ENCODE results near the gene CRIP1. TPM values are rescaled to one million over a fixed set of nuclear protein-coding genes. Genes with fewer than 3 reads are reported as not detected.

Gene CRIP1
- total RNA-seq, 1 experiment from 2014 or later, result 6.9 TPM

DNA sequence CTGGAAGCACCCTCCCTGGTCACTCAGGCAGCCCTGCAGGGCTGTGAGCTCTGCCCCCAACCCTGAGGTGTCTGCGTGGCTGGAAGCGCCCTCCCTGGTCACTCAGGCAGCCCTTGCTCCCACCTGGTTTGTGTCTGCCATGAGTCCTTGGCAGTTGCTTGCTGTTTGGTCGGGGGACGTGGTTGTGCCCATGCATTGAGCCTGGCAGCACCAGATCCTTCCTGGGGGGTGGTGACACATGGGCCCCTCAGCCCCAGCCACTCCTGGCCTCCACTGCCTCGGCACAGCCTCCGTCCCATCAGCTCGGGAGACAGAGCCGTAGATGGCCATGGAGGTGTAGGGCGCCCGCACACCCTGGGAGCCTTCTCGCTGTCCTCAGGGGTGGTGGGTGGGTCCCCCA, 47.5 kb upstream of the CRIP1 start:
- TF ChIP-seq, protein P1, sequence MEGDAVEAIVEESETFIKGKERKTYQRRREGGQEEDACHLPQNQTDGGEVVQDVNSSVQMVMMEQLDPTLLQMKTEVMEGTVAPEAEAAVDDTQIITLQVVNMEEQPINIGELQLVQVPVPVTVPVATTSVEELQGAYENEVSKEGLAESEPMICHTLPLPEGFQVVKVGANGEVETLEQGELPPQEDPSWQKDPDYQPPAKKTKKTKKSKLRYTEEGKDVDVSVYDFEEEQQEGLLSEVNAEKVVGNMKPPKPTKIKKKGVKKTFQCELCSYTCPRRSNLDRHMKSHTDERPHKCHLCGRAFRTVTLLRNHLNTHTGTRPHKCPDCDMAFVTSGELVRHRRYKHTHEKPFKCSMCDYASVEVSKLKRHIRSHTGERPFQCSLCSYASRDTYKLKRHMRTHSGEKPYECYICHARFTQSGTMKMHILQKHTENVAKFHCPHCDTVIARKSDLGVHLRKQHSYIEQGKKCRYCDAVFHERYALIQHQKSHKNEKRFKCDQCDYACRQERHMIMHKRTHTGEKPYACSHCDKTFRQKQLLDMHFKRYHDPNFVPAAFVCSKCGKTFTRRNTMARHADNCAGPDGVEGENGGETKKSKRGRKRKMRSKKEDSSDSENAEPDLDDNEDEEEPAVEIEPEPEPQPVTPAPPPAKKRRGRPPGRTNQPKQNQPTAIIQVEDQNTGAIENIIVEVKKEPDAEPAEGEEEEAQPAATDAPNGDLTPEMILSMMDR (conservative IDR thresholded peaks at IDR 0.05), result no peak
- DNase-seq, result no peak
- H3K23ac ChIP-seq (ENCODE audit: insufficient read length, low read depth, low read length), result no peak overlapping the region
- no peaks in the 10 kb centered on the region for H3K9me3 ChIP-seq (ENCODE audit: control insufficient read depth, low read depth, low read length)
- no peak overlapping the region for H3K27ac ChIP-seq (ENCODE audit: insufficient read length, low read depth, low read length)
- no peak overlapping the region for H3K18ac ChIP-seq (ENCODE audit: insufficient read length, low read depth, low read length)
- no peak overlapping the region for H4K8ac ChIP-seq (replicated peaks; ENCODE audit: insufficient read length, low read depth, low read length)
- no peaks in the 10 kb centered on the region for H3K9me3 Mint-ChIP-seq
- no peak overlapping the region for H2BK5ac ChIP-seq (ENCODE audit: insufficient read length, low read length)
- H3K14ac ChIP-seq (ENCODE audit: insufficient read depth, low read length), result no peak overlapping the region
- H2BK15ac ChIP-seq (ENCODE audit: low read depth, low read length), result no peak overlapping the region
- H3K27me3 Mint-ChIP-seq (ENCODE audit: low read depth), result no peaks in the 10 kb centered on the region
- H3K4me3 Mint-ChIP-seq, result no peak overlapping the region
- no peak overlapping the region for H2BK20ac ChIP-seq (ENCODE audit: low read depth, low read length, poor library complexity, severe bottlenecking)
- H3K79me2 ChIP-seq (ENCODE audit: insufficient read depth, low read length), result peaks cover 18% of the 10 kb centered on the region; the same call in 1 of the 2 replicates
- H2BK12ac ChIP-seq (ENCODE audit: insufficient read length, low read depth, low read length), result no peak overlapping the region
- H3K9ac ChIP-seq (ENCODE audit: extremely low read depth, insufficient read length, low read length), result no peak overlapping the region
- peaks cover 2% of the 10 kb centered on the region for H3K79me1 ChIP-seq (ENCODE audit: insufficient read depth, low read depth, low read length, poor library complexity, severe bottlenecking)
- H3K4me1 Mint-ChIP-seq, result peaks cover 2 to 6% of the 10 kb centered on the region in 2 experiments; a peak in 3 of 4 replicates
- WGBS (ENCODE audit: extremely low coverage, insufficient read length, low lambda C conversion rate), result no CpG with 5 or more reads among the region's 11 CpGs
- no peak overlapping the region for H3T11ph ChIP-seq (ENCODE audit: low read length)
- no peak overlapping the region for H3K4me2 ChIP-seq (ENCODE audit: insufficient read depth, insufficient read length, low read length)
- no peaks in the 10 kb centered on the region for H3K27me3 ChIP-seq (ENCODE audit: insufficient read depth, low read length)
- no peak overlapping the region for H2BK120ac ChIP-seq (ENCODE audit: low read depth, low read length, poor library complexity, severe bottlenecking)
- no peak overlapping the region for H4K5ac ChIP-seq (ENCODE audit: insufficient read length, low read depth, low read length)
- no peaks in the 10 kb centered on the region for H4K20me1 ChIP-seq (ENCODE audit: control insufficient read depth, insufficient read depth, insufficient read length)
- H4K91ac ChIP-seq (ENCODE audit: insufficient read length, low read depth, low read length), result no peak overlapping the region
- H3K36me3 Mint-ChIP-seq (ENCODE audit: insufficient read depth in 1 of 3, low read depth in 3 of 3), result peaks cover 12 to 36% (median 30%) of the 10 kb centered on the region in 3 experiments; a peak in 6 of 7 replicates
- peak overlapping the region in 1 of 3 experiments; percentile 68; a peak in 1 of 7 replicates for H3K27ac Mint-ChIP-seq
- no peak overlapping the region for H3K56ac ChIP-seq (ENCODE audit: insufficient read length, low read depth, low read length)
- no peak overlapping the region for H2AFZ ChIP-seq (ENCODE audit: low read length)
- H3K23me2 ChIP-seq (ENCODE audit: insufficient read length, low read depth, low read length, poor library complexity, severe bottlenecking), result no peaks in the 10 kb centered on the region
- no peak overlapping the region for H3K4ac ChIP-seq (ENCODE audit: low read depth, low read length)
- no peak overlapping the region for H2AK5ac ChIP-seq (ENCODE audit: insufficient read length, low read length)
- H3K4me1 ChIP-seq (ENCODE audit: insufficient read depth, low read length), result no peaks in the 10 kb centered on the region
